WTC11 (cell line): Measurements from ENCODE around the gene HCRT. TPM values are rescaled to one million over a fixed set of nuclear protein-coding genes. Genes with fewer than 3 reads are reported as not detected.

ENCODE experiments used
- ATAC-seq: fragments of 200-7000 bp; cut with Tn5 transposase; 2 replicates; pipeline ENCODE4 v1.10.0; 2021; ENCODE audit warnings: mild to moderate bottlenecking, moderate library complexity
- CTCF ChIA-PET: fragments of 300-600 bp; sonication (Branson Sonifier 250); formaldehyde crosslinking; loops from one replicate; lab custom pipeline; 2021; ENCODE audit warnings: antibody characterized with exemption; lab: Charles Lee
- POLR2A ChIA-PET: fragments of 350-600 bp; sonication (Branson Sonifier 250); formaldehyde crosslinking; loops from one replicate; lab custom pipeline; 2021; ENCODE audit warnings: antibody characterized with exemption; lab: Charles Lee
- DNase-seq: peaks from one replicate; pipeline ENCODE4 v3.0.0; 2021; ENCODE audit warnings: low spot score
- H3K27ac Mint-ChIP-seq: 2 replicates; pipeline ENCODE4 v1.8.0; 2021; ENCODE audit warnings: mixed read lengths
- H3K27me3 Mint-ChIP-seq: 2 replicates; pipeline ENCODE4 v1.8.0; 2021; ENCODE audit warnings: low read depth, mild to moderate bottlenecking, moderate library complexity, mixed read lengths
- H3K36me3 Mint-ChIP-seq: 2 replicates; pipeline ENCODE4 v1.8.0; 2021; ENCODE audit warnings: mixed read lengths
- H3K4me1 Mint-ChIP-seq: 2 replicates; pipeline ENCODE4 v1.8.0; 2022; ENCODE audit warnings: mixed read lengths
- H3K4me3 Mint-ChIP-seq: 2 replicates; pipeline ENCODE4 v1.8.0; 2021; ENCODE audit warnings: mild to moderate bottlenecking, moderate library complexity, mixed read lengths
- H3K9me3 Mint-ChIP-seq: 2 replicates; pipeline ENCODE4 v1.8.0; 2021; ENCODE audit warnings: mixed read lengths
- ESRRA ChIP-seq: sonication (generic); formaldehyde crosslinking; IDR thresholded peaks from 2 replicates; pipeline ENCODE4 v1.8.1; 2022; ENCODE audit warnings: mild to moderate bottlenecking, missing genetic modification reagents, borderline replicate concordance
- GTF2I ChIP-seq: fragments of 250-450 bp; sonication (Bioruptor Pico); conservative IDR thresholded peaks from 2 replicates; pipeline ENCODE4 v1.4.0; 2021; ENCODE audit warnings: mild to moderate bottlenecking
- IRF2 ChIP-seq: sonication (generic); formaldehyde crosslinking; IDR thresholded peaks from 2 replicates; pipeline ENCODE4 v1.8.0; 2022; ENCODE audit warnings: low read depth, missing genetic modification reagents, borderline replicate concordance
- JAZF1 ChIP-seq: fragments of 250-450 bp; sonication (Bioruptor Pico); IDR thresholded peaks from 2 replicates; pipeline ENCODE4 v1.9.0; 2021; ENCODE audit warnings: moderate library complexity, mild to moderate bottlenecking, inconsistent platforms
- RORB ChIP-seq: fragments of 250-450 bp; sonication (Bioruptor Pico); IDR thresholded peaks from 2 replicates; pipeline ENCODE4 v1.9.0; 2021; ENCODE audit warnings: mild to moderate bottlenecking
- ZNF219 ChIP-seq: sonication (generic); formaldehyde crosslinking; IDR thresholded peaks from 2 replicates; pipeline ENCODE4 v1.8.0; 2023; ENCODE audit warnings: missing genetic modification reagents, mild to moderate bottlenecking, borderline replicate concordance
- ZNF396 ChIP-seq: fragments of 250-450 bp; sonication (Bioruptor Pico); IDR thresholded peaks from 2 replicates; pipeline ENCODE4 v1.8.0; 2021; ENCODE audit warnings: mild to moderate bottlenecking, moderate library complexity, borderline replicate concordance
- ZNF416 ChIP-seq: fragments of 250-450 bp; sonication (Bioruptor Pico); IDR thresholded peaks from 2 replicates; pipeline ENCODE4 v1.9.0; 2021; ENCODE audit warnings: mild to moderate bottlenecking, inconsistent platforms
- ZNF423 ChIP-seq: fragments of 250-450 bp; sonication (Bioruptor Pico); IDR thresholded peaks from 2 replicates; pipeline ENCODE4 v2.1.2; 2022; ENCODE audit warnings: mild to moderate bottlenecking, moderate library complexity
- total RNA-seq: library from RNA; stranded (reverse); gene quantifications from 3 replicates; pipeline ENCODE4 v1.2.3, GENCODE V29; 2021
- TF ChIP-seq, protein P1 (sequence below): fragments of 200-600 bp; IDR thresholded peaks from 2 replicates; pipeline ENCODE4 v1.8.0; 2022; ENCODE audit warnings: antibody characterized with exemption
- TF ChIP-seq, protein P2 (sequence below): sonication (generic); formaldehyde crosslinking; IDR thresholded peaks from 2 replicates; pipeline ENCODE4 v1.8.0; 2022; ENCODE audit warnings: mild to moderate bottlenecking, missing genetic modification reagents
- TF ChIP-seq, protein P3 (sequence below): sonication (generic); formaldehyde crosslinking; conservative IDR thresholded peaks from 2 replicates; pipeline ENCODE4 v1.8.1; 2022; ENCODE audit warnings: mild to moderate bottlenecking, missing genetic modification reagents
- TF ChIP-seq, protein P4 (sequence below): sonication (generic); formaldehyde crosslinking; IDR thresholded peaks from 2 replicates; pipeline ENCODE4 v1.8.0; 2022; ENCODE audit warnings: mild to moderate bottlenecking, missing genetic modification reagents
- TF ChIP-seq, protein P5 (sequence below): sonication (generic); formaldehyde crosslinking; IDR thresholded peaks from 2 replicates; pipeline ENCODE4 v1.8.1; 2023; ENCODE audit warnings: mild to moderate bottlenecking, missing genetic modification reagents
- TF ChIP-seq, protein P6 (sequence below): fragments of 250-450 bp; sonication (Bioruptor Pico); IDR thresholded peaks from 2 replicates; pipeline ENCODE4 v2.1.2; 2022; ENCODE audit warnings: mild to moderate bottlenecking, moderate library complexity
- TF ChIP-seq, protein P7 (sequence below): fragments of 250-450 bp; sonication (Bioruptor Pico); IDR thresholded peaks from 2 replicates; pipeline ENCODE4 v1.9.0; 2021; ENCODE audit warnings: moderate library complexity, mild to moderate bottlenecking, inconsistent platforms, borderline replicate concordance
- TF ChIP-seq, protein P8 (sequence below): sonication (generic); formaldehyde crosslinking; IDR thresholded peaks from 2 replicates; pipeline ENCODE4 v1.8.0; 2022; ENCODE audit warnings: missing genetic modification reagents

Gene HCRT
- total RNA-seq, 1 experiment from 2014 or later, result not detected

DNA sequence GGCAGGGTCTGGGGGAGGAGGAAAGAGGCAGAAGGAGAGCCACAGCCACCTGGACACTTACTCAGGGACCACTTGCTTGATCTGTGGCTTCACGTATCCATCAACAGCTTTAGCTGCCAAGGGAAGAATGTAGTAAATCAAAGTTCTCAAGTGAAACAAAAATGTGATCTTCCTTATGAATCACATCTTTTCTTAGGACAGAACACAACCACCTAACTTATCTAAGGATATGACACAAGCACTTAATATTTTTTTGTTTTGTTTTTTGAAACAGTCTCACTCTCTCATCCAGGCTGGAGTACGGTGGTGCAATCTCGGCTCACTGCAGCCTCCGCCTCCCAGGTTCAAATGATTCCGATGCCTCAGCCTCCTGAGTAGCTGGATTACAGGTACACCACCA lies 17.4 kb upstream of the HCRT start (continued):
- TF ChIP-seq, protein P1, sequence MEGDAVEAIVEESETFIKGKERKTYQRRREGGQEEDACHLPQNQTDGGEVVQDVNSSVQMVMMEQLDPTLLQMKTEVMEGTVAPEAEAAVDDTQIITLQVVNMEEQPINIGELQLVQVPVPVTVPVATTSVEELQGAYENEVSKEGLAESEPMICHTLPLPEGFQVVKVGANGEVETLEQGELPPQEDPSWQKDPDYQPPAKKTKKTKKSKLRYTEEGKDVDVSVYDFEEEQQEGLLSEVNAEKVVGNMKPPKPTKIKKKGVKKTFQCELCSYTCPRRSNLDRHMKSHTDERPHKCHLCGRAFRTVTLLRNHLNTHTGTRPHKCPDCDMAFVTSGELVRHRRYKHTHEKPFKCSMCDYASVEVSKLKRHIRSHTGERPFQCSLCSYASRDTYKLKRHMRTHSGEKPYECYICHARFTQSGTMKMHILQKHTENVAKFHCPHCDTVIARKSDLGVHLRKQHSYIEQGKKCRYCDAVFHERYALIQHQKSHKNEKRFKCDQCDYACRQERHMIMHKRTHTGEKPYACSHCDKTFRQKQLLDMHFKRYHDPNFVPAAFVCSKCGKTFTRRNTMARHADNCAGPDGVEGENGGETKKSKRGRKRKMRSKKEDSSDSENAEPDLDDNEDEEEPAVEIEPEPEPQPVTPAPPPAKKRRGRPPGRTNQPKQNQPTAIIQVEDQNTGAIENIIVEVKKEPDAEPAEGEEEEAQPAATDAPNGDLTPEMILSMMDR, result no peak

DNA sequence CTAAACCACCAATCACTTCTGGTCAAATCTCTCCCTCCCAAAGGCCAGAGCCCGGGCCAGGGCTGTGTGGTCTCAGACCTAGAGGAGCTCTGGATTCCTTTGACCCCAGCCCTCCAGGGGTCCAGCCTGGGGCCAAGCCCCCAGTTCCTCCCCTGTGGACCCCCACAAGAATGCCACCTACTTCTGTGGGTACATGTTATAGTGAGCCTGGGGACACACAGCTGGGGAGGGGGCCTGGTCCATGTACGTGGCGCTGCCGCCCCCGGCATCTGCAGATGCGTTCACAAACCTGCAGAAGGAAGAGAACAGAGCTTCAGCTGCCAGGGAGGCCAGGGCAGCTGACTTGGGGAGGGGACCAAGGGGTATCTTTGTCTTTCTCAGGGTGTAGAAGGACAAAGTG lies 16.9 kb upstream of the HCRT start:
- no peak overlapping the region for H3K27ac Mint-ChIP-seq
- no peaks in the 10 kb centered on the region for H3K9me3 Mint-ChIP-seq
- H3K4me3 Mint-ChIP-seq, result no peak overlapping the region
- 0 out of 2 replicates have a peak, but pooled peaks cover 3% of the 10 kb centered on the region for H3K4me1 Mint-ChIP-seq
- ATAC-seq (no peak), DNase-seq (no peak)
- H3K36me3 Mint-ChIP-seq, result peaks cover 4% of the 10 kb centered on the region
- POLR2A ChIA-PET, result no interaction called here
- TF ChIP-seq, protein P2, sequence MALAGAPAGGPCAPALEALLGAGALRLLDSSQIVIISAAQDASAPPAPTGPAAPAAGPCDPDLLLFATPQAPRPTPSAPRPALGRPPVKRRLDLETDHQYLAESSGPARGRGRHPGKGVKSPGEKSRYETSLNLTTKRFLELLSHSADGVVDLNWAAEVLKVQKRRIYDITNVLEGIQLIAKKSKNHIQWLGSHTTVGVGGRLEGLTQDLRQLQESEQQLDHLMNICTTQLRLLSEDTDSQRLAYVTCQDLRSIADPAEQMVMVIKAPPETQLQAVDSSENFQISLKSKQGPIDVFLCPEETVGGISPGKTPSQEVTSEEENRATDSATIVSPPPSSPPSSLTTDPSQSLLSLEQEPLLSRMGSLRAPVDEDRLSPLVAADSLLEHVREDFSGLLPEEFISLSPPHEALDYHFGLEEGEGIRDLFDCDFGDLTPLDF (CRISPR knock-in tag), result no peak
- TF ChIP-seq, protein P3, sequence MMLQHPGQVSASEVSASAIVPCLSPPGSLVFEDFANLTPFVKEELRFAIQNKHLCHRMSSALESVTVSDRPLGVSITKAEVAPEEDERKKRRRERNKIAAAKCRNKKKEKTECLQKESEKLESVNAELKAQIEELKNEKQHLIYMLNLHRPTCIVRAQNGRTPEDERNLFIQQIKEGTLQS, result no peak
- TF ChIP-seq, protein P1, result no peak
- TF ChIP-seq ESRRA (no peak), IRF2 (no peak)
- no peaks in the 10 kb centered on the region for H3K27me3 Mint-ChIP-seq
- CTCF ChIA-PET, result interaction anchor here (0.6 to 3.4 kb wide), 4 partner anchors 20 to 316 kb away, joined by 3 to 17 read pairs (median 3); no protein-coding TSS in a partner anchor

DNA sequence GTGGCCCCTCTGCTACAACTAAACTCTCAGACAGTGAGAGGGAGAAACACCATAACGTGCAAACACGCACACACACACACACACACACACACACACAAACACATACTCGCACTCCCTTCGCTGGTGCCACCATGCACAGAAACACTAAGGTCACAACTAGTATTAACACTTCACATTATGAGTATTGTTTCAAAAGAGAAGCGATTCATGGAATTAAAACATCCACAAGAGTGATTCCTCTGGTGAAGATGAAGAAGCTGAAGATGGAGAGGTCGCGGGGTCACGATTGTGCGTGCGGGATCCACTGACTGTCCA lies 16.2 kb upstream of the HCRT start:
- ChIA-PET POLR2A (no interaction called here), CTCF (interaction anchor here (3.4 kb wide), 1 partner anchor 21 kb away, joined by 17 read pairs; no protein-coding TSS in a partner anchor)
- H3K27me3 Mint-ChIP-seq, result no peaks in the 10 kb centered on the region
- 0 out of 2 replicates have a peak, but pooled peaks cover 3% of the 10 kb centered on the region for H3K4me1 Mint-ChIP-seq
- peaks cover 3% of the 10 kb centered on the region; the same call in 1 of the 2 replicates for H3K36me3 Mint-ChIP-seq
- H3K9me3 Mint-ChIP-seq, result no peaks in the 10 kb centered on the region
- DNase-seq, result no peak
- no peak overlapping the region for H3K27ac Mint-ChIP-seq
- no peak for ATAC-seq
- no peak overlapping the region for H3K4me3 Mint-ChIP-seq
- TF ChIP-seq ZNF416 (CRISPR knock-in tag), result no peak
- TF ChIP-seq RORB, result no peak
- TF ChIP-seq ZNF219 (CRISPR knock-in tag), result no peak
- TF ChIP-seq GTF2I (CRISPR knock-in tag), result no peak
- TF ChIP-seq, protein P4, sequence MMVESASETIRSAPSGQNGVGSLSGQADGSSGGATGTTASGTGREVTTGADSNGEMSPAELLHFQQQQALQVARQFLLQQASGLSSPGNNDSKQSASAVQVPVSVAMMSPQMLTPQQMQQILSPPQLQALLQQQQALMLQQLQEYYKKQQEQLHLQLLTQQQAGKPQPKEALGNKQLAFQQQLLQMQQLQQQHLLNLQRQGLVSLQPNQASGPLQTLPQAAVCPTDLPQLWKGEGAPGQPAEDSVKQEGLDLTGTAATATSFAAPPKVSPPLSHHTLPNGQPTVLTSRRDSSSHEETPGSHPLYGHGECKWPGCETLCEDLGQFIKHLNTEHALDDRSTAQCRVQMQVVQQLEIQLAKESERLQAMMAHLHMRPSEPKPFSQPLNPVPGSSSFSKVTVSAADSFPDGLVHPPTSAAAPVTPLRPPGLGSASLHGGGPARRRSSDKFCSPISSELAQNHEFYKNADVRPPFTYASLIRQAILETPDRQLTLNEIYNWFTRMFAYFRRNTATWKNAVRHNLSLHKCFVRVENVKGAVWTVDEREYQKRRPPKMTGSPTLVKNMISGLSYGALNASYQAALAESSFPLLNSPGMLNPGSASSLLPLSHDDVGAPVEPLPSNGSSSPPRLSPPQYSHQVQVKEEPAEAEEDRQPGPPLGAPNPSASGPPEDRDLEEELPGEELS, result no peak
- TF ChIP-seq ZNF396, result no peak
- TF ChIP-seq, protein P5, sequence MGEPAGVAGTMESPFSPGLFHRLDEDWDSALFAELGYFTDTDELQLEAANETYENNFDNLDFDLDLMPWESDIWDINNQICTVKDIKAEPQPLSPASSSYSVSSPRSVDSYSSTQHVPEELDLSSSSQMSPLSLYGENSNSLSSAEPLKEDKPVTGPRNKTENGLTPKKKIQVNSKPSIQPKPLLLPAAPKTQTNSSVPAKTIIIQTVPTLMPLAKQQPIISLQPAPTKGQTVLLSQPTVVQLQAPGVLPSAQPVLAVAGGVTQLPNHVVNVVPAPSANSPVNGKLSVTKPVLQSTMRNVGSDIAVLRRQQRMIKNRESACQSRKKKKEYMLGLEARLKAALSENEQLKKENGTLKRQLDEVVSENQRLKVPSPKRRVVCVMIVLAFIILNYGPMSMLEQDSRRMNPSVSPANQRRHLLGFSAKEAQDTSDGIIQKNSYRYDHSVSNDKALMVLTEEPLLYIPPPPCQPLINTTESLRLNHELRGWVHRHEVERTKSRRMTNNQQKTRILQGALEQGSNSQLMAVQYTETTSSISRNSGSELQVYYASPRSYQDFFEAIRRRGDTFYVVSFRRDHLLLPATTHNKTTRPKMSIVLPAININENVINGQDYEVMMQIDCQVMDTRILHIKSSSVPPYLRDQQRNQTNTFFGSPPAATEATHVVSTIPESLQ (CRISPR knock-in tag), result no peak
- TF ChIP-seq, protein P6, sequence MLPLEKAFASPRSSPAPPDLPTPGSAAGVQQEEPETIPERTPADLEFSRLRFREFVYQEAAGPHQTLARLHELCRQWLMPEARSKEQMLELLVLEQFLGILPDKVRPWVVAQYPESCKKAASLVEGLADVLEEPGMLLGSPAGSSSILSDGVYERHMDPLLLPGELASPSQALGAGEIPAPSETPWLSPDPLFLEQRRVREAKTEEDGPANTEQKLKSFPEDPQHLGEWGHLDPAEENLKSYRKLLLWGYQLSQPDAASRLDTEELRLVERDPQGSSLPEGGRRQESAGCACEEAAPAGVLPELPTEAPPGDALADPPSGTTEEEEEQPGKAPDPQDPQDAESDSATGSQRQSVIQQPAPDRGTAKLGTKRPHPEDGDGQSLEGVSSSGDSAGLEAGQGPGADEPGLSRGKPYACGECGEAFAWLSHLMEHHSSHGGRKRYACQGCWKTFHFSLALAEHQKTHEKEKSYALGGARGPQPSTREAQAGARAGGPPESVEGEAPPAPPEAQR (CRISPR knock-in tag), result no peak
- no peak for TF ChIP-seq ZNF423 (CRISPR knock-in tag)
- TF ChIP-seq, protein P7, sequence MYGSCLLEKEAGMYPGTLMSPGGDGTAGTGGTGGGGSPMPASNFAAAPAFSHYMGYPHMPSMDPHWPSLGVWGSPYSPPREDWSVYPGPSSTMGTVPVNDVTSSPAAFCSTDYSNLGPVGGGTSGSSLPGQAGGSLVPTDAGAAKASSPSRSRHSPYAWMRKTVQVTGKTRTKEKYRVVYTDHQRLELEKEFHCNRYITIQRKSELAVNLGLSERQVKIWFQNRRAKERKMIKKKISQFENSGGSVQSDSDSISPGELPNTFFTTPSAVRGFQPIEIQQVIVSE, result no peak
- TF ChIP-seq, protein P8, sequence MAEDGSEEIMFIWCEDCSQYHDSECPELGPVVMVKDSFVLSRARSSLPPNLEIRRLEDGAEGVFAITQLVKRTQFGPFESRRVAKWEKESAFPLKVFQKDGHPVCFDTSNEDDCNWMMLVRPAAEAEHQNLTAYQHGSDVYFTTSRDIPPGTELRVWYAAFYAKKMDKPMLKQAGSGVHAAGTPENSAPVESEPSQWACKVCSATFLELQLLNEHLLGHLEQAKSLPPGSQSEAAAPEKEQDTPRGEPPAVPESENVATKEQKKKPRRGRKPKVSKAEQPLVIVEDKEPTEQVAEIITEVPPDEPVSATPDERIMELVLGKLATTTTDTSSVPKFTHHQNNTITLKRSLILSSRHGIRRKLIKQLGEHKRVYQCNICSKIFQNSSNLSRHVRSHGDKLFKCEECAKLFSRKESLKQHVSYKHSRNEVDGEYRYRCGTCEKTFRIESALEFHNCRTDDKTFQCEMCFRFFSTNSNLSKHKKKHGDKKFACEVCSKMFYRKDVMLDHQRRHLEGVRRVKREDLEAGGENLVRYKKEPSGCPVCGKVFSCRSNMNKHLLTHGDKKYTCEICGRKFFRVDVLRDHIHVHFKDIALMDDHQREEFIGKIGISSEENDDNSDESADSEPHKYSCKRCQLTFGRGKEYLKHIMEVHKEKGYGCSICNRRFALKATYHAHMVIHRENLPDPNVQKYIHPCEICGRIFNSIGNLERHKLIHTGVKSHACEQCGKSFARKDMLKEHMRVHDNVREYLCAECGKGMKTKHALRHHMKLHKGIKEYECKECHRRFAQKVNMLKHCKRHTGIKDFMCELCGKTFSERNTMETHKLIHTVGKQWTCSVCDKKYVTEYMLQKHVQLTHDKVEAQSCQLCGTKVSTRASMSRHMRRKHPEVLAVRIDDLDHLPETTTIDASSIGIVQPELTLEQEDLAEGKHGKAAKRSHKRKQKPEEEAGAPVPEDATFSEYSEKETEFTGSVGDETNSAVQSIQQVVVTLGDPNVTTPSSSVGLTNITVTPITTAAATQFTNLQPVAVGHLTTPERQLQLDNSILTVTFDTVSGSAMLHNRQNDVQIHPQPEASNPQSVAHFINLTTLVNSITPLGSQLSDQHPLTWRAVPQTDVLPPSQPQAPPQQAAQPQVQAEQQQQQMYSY, result no peak
- TF ChIP-seq JAZF1, result no peak
